ENCODE data around the gene SYPL2.

The SYPL2 gene

GRCh38 chr1:109490934-109491302 is 24.6 kb downstream of the SYPL2 start:
- no peak for DNase-seq (ENCODE audit: low read depth in 1 of 2, low spot score in 1 of 2)

- DNase-seq (ENCODE audit: low read depth in 1 of 2, low spot score in 1 of 2): no peak
Observed at GRCh38 chr1:109491372-109491771, 25.0 kb downstream of the SYPL2 start.

- no peak for DNase-seq (ENCODE audit: low read depth in 1 of 2, low spot score in 1 of 2)
Observed at GRCh38 chr1:109492779-109493178, 26.4 kb downstream of the SYPL2 start.

GRCh38 chr1:109493227-109493626 is 26.9 kb downstream of the SYPL2 start:
- DNase-seq (ENCODE audit: low read depth in 1 of 2, low spot score in 1 of 2): no peak

GRCh38 chr1:109493805-109494539 is 27.6 kb downstream of the SYPL2 start, which contains the start of gene CYB561D1:
CYB561D1 (plus strand) TSS chr1:109494094; CDS start chr1:109494140, 46 bp downstream.
- DNase-seq (ENCODE audit: low read depth in 1 of 2, low spot score in 1 of 2): peak; percentile 79 to 89

GRCh38 chr1:109495738-109496137 is 29.4 kb downstream of the SYPL2 start:
- no peak for DNase-seq (ENCODE audit: low read depth in 1 of 2, low spot score in 1 of 2)

GRCh38 chr1:109497449-109498160 is 31.3 kb downstream of the SYPL2 start:
- no peak for DNase-seq (ENCODE audit: low read depth in 1 of 2, low spot score in 1 of 2)

GRCh38 chr1:109498161-109498801 is 31.9 kb downstream of the SYPL2 start:
- peak in 1 of 2 donors; percentile 18 for DNase-seq (ENCODE audit: low read depth in 1 of 2, low spot score in 1 of 2)

GRCh38 chr1:109499081-109499480 is 32.7 kb downstream of the SYPL2 start:
- DNase-seq (ENCODE audit: low read depth in 1 of 2, low spot score in 1 of 2): no peak

GRCh38 chr1:109499661-109500536 is 33.6 kb downstream of the SYPL2 start:
- peak in 1 of 2 donors; percentile 42 for DNase-seq (ENCODE audit: low read depth in 1 of 2, low spot score in 1 of 2)

- no peak for DNase-seq (ENCODE audit: low read depth in 1 of 2, low spot score in 1 of 2)
Observed at GRCh38 chr1:109500941-109501381, 34.6 kb downstream of the SYPL2 start.

GRCh38 chr1:109501644-109502363 is 35.5 kb downstream of the SYPL2 start:
- no peak for DNase-seq (ENCODE audit: low read depth in 1 of 2, low spot score in 1 of 2)

- no peak for DNase-seq (ENCODE audit: low read depth in 1 of 2, low spot score in 1 of 2)
Observed at GRCh38 chr1:109502364-109502851, 36.1 kb downstream of the SYPL2 start.

- DNase-seq (ENCODE audit: low read depth in 1 of 2, low spot score in 1 of 2): no peak
Observed at GRCh38 chr1:109503935-109504334, 37.6 kb downstream of the SYPL2 start.

- no peak for DNase-seq (ENCODE audit: low read depth in 1 of 2, low spot score in 1 of 2)
Observed at GRCh38 chr1:109504974-109505373, 38.6 kb downstream of the SYPL2 start.

- DNase-seq (ENCODE audit: low read depth in 1 of 2, low spot score in 1 of 2): no peak
Observed at GRCh38 chr1:109508001-109508872, 41.9 kb downstream of the SYPL2 start.

- no peak for DNase-seq (ENCODE audit: low read depth in 1 of 2, low spot score in 1 of 2)
Observed at GRCh38 chr1:109508873-109509175, 42.5 kb downstream of the SYPL2 start.

- peak; percentile 40 to 65 for DNase-seq (ENCODE audit: low read depth in 1 of 2, low spot score in 1 of 2)
Observed at GRCh38 chr1:109509176-109510134, 43.1 kb downstream of the SYPL2 start, which contains the start of gene AMIGO1. AMIGO1 (minus strand) TSS chr1:109509727; CDS start chr1:109508912, 815 bp downstream.
